Right atrium auricular region (tissue), 2 donors: Measurements from ENCODE around the gene PTPRS. TPM values are rescaled to one million over a fixed set of nuclear protein-coding genes. Genes with fewer than 3 reads are reported as not detected.

Source experiments
- DNase-seq: peaks from one replicate; pipeline ENCODE4 v3.0.0-alpha.2; 2019; ENCODE audit warnings: low spot score
- H3K27ac ChIP-seq, 2 donors: fragments of 200-600 bp; sonication (generic); 1 replicate in 1 of 2; 2 replicates in 1 of 2; pipeline ENCODE4 v1.5.1; 2016 to 2019
- H3K27me3 ChIP-seq, 2 donors: fragments of 200-600 bp; sonication (generic); one replicate each; pipeline versions ENCODE4 v1.5.1 to v1.6.0; 2017 to 2019
- H3K36me3 ChIP-seq: fragments of 200-600 bp; sonication (generic); one replicate; pipeline ENCODE4 v1.5.1; 2016
- H3K4me1 ChIP-seq, 2 donors: fragments of 200-600 bp; sonication (generic); one replicate each; pipeline versions ENCODE4 v1.5.1 to v1.6.0; 2017 to 2019
- H3K4me3 ChIP-seq, 2 donors: fragments of 200-600 bp; sonication (generic); 1 replicate in 1 of 2; 2 replicates in 1 of 2; pipeline ENCODE4 v1.5.1; 2017 to 2019; ENCODE audit warnings: mild to moderate bottlenecking in 1 of 2, moderate library complexity in 1 of 2
- H3K9me3 ChIP-seq, 2 donors: fragments of 200-600 bp; sonication (generic); one replicate each; pipeline ENCODE4 v1.5.1; 2019
- total RNA-seq, 2 donors: library from RNA; depleted of rRNA; stranded (reverse); fragments of >200 nt; gene quantifications; one replicate each; pipeline ENCODE4 v1.1.0, GENCODE V29; 2016
- TF ChIP-seq, protein P1 (sequence below), 2 donors: fragments of 200-600 bp; sonication (generic); IDR thresholded peaks; one replicate each; pipeline ENCODE4 v1.5.1; 2019; ENCODE audit warnings: antibody characterized with exemption in 2 of 2

PTPRS gene
- total RNA-seq, 2 donors from 2014 or later, result 138 to 190 TPM

DNA sequence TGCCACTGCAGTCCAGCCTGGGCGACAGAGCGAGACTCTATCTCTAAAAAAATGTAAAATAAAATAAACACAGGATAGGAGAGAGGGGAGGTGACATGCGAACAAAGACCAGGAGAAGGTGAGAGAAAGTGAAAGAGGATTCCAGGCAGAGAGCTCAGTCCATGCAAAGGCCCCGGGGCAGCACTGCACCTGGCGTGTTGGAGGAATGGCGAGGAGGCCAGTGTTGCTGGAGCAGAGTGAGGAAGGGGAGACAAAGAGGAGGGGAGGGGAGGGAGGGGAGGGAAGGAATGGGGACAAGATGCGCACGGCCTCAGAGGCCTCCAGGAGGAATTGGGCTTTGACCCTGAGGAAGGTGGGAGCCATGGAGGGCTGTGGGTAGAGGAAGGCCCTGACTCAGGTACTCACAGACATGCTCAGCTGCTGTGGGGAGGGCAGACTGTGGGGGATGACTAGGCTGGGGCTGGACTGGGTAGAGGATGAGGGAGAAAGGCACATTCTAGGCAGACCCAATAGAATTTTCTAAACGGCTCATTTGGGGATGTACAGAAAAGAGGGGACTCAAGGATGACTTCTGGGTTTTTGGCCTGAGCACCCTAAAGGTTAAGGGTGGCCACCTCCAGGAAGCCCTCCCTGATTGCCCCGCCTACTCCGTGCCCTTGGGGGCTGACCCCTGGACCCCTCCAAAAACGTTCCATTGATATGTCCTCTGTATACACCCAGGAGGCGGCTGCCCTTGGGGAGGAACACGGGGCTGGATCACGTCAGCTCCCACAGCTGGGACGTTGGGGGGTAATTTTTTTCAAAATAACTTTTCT lies 43.9 kb downstream of the PTPRS start:
- H3K4me1 ChIP-seq, result peaks cover 0 to 13% of the 10 kb centered on the region in 2 donors
- TF ChIP-seq, protein P1, sequence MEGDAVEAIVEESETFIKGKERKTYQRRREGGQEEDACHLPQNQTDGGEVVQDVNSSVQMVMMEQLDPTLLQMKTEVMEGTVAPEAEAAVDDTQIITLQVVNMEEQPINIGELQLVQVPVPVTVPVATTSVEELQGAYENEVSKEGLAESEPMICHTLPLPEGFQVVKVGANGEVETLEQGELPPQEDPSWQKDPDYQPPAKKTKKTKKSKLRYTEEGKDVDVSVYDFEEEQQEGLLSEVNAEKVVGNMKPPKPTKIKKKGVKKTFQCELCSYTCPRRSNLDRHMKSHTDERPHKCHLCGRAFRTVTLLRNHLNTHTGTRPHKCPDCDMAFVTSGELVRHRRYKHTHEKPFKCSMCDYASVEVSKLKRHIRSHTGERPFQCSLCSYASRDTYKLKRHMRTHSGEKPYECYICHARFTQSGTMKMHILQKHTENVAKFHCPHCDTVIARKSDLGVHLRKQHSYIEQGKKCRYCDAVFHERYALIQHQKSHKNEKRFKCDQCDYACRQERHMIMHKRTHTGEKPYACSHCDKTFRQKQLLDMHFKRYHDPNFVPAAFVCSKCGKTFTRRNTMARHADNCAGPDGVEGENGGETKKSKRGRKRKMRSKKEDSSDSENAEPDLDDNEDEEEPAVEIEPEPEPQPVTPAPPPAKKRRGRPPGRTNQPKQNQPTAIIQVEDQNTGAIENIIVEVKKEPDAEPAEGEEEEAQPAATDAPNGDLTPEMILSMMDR (IDR thresholded peaks at IDR 0.05), result no peak
- no peak overlapping the region for H3K4me3 ChIP-seq
- H3K27me3 ChIP-seq, result no peaks in the 10 kb centered on the region
- no peaks in the 10 kb centered on the region for H3K9me3 ChIP-seq
- H3K27ac ChIP-seq, result no peak overlapping the region
- no peaks in the 10 kb centered on the region for H3K36me3 ChIP-seq
- DNase-seq, result no peak

DNA sequence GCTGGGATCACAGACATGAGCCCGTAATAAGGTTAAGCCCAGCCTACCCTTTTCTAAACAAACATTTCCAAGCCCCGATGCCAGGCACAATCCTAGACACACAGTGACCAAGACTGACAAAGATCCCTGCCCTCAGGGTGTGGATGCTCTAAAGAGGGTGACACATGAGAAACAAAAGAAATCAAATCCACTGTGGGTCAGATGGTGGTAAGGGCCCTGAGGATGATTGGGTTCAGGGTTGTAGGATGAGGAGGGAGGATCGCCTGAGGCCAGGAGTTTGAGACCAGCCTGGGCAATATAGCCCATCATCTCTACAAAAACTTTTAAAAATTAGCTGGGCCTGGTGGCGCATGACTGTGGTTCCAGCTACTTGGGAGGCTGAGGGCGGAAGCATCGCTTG lies 44.6 kb downstream of the PTPRS start:
- Histone ChIP-seq H3K27ac (no peak overlapping the region), H3K9me3 (no peaks in the 10 kb centered on the region), H3K27me3 (no peaks in the 10 kb centered on the region), H3K4me1 (peaks cover 0 to 19% of the 10 kb centered on the region in 2 donors), H3K36me3 (no peaks in the 10 kb centered on the region), H3K4me3 (no peak overlapping the region)
- DNase-seq, result no peak
- TF ChIP-seq, protein P1 (IDR thresholded peaks at IDR 0.05), result no peak

DNA sequence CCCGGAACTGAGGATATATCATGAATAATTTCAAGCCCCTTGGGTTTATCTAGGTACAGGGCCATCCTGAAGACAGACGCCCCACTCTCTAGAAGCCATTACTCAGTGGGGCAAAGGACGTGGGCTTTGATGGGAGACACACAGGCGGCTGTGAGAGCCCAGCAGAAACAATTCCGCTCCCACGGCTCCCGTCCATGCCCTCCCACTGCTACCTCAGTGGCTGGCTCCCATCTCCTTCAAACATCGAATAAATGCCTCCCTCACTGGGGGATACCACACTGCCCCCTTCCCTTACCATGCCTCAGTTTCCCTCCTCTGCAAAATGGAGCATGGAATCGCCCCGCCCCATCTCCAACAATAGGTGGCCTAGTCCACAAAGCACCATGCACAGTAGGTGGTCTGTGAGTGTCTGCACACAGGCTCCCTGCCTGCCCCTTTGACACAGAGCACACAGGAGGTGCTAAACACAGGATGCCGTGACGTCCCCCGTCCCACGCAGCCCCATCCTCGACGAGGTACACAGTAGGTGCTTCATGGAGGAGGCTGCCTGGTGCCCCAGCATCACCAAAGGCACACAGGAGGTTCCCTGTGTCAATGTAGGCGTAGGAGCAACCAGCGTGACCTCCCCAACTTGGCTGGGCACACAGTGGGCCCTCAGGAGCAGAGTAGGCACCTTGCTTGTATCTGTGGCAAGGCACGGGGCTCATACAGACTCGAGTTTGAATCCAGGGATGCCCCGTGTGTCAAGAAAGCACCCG lies 46.0 kb downstream of the PTPRS start:
- Histone ChIP-seq H3K27ac (no peak overlapping the region), H3K4me1 (peaks cover 0 to 33% of the 10 kb centered on the region in 2 donors), H3K36me3 (no peaks in the 10 kb centered on the region), H3K9me3 (no peaks in the 10 kb centered on the region), H3K4me3 (peak overlapping the region in 1 of 2 donors; percentile 87), H3K27me3 (no peaks in the 10 kb centered on the region)
- TF ChIP-seq, protein P1 (IDR thresholded peaks at IDR 0.05), result no peak
- no peak for DNase-seq

DNA sequence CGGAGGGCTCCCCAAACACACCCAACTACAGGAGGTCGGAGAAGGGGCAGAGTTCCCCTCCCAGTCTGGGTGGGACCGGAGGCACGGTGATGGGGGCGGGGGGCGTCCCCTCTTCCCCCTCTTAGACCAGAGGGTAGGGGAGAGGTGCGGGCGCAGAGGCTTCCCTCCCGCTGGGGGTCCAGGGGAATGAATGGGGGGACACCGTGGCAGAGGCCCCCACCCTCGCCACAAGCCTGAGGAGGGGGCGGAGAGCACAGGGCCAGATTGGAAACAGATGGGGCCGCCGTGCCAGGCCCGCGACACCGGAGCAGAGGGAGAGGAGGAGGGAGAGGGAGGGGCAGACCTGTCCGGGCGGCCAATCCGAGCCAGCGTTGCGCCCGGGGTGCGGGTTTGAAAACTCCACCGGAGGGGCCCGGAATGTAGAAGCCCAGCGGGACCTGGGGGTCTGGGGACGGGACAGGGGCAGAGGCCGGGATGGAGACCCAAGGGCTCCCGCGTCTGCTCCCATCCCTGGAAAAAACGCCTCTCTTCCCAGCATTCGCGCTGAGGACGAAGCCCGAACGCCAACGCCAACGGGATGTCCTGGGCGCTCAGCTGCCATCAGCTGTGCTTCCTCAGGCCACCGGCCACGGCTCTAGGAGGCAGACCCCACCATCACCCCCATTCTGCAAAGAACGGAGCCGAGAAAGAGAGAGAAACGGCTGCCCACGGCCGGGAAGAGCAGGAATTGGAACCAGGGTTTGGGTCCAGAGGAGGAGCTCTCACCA lies 46.8 kb downstream of the PTPRS start:
- no peaks in the 10 kb centered on the region for H3K27me3 ChIP-seq
- H3K4me1 ChIP-seq, result peaks cover 0 to 41% of the 10 kb centered on the region in 2 donors
- H3K4me3 ChIP-seq, result peak overlapping the region; percentile 75 to 87
- H3K36me3 ChIP-seq, result no peaks in the 10 kb centered on the region
- TF ChIP-seq, protein P1 (IDR thresholded peaks at IDR 0.05), result no peak
- peak overlapping the region; percentile 84 to 87 for H3K27ac ChIP-seq
- no peak for DNase-seq
- no peaks in the 10 kb centered on the region for H3K9me3 ChIP-seq

DNA sequence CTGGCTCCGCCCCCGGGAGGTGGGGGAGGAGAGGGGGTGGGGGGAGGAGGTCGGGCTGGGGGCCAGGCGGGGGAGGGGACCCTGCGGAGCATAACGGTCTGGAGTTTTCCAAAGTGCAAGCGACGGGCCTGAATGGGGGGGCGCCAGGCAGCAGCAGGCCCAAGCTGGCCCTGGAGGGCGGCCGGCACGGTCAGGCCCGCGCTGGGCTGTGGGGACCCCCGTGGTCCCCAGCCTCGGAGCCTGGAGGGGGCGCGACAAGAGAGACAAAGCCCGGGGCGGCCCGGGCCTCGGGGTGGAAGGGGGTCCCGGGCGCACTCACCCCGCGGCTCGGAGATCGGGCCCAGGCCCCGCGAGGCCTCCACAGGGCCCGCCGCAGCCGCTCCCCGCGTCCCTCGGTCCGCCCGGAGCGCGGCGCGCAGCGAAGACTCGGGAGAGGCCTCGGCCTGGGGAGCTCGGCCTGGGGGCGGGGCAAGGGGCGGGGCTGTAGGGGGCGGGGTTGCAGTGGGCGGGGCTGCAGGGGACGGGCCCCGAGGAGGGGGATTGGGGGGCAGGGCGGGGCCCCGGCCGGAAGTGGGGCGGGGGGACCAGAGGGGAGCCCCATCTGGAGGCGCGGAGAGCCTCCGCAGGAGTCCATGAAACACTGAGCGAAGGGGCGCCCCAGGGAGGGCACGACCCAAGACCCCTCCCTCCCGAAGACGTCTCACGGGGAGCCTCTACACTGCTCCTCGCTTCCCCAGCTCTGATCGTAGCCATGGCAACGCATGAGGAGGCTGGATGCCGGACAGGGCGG lies 47.6 kb downstream of the PTPRS start:
- Histone ChIP-seq H3K4me1 (peaks cover 0 to 47% of the 10 kb centered on the region in 2 donors), H3K36me3 (no peaks in the 10 kb centered on the region), H3K27ac (peak overlapping the region; percentile 84 to 87), H3K9me3 (no peaks in the 10 kb centered on the region), H3K4me3 (peak overlapping the region; percentile 75 to 87), H3K27me3 (no peaks in the 10 kb centered on the region)
- DNase-seq, result peak; percentile 70
- TF ChIP-seq, protein P1 (IDR thresholded peaks at IDR 0.05), result no peak
